ENCODE data around the gene AUTS2.

- TF ChIP-seq CTCF (IDR thresholded peaks at IDR 0.05) (no peak), POLR2A (IDR thresholded peaks at IDR 0.05) (no peak)
Observed at GRCh38 chr7:70793060-70793459, 1194.8 kb downstream of the AUTS2 start.
